Fibroblast of lung (primary cell): ENCODE results near the gene KRT4.

ENCODE experiments used
- EZH2 ChIP-seq: IDR thresholded peaks from 2 replicates; pipeline ENCODE4 v1.5.1; 2012; ENCODE audit warnings: low read length, control low read depth, mild to moderate bottlenecking; ENCODE audit errors: missing control alignments
- TF ChIP-seq, protein P1 (sequence below), 2 donors: IDR thresholded peaks in 1 of 2; conservative IDR thresholded peaks in 1 of 2; 1 replicate in 1 of 2; 2 replicates in 1 of 2; pipeline ENCODE4 v1.5.1; 2011 to 2012; ENCODE audit warnings: low read length in 2 of 2, control low read depth in 1 of 2, inconsistent platforms in 1 of 2, low read depth in 1 of 2, mild to moderate bottlenecking in 1 of 2

DNA sequence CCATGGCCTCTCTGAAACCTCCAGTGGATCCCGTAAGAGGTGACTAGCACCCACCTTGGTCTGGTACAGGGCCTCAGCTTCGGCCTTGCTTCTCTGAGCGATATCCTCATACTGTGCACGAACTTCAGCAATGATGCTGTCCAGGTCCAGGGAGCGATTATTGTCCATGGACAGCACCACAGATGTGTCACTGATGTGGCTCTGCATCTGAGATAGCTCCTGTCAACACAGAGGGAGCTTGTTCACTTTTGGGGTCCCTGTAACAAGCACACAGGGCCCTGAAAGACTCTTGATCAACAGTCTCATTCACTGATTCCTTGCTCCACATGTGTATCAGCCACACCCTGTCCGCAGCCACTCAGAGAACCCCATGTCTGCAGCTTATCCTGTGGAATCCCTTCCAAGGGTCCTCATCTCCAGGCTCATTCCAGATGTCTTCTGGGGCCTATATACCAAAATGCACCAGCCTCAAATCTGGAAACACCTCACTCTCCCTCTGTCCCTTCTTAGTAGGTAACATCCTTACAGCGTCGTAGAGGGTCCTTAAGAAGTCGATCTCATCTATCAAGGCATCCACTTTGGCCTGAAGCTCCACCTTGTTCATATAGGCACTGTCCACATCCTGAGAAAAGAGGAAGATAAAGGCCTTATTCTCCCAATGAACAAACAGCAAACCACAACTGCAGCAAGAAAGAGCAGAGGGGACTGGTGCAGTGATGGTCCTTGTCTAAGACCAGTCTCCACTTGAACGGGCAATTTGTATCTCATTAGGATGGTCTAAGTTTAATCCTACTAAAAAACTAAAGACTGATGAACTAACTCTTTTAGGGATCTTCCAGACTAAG, 21.5 kb downstream of the KRT4 start:
- TF ChIP-seq, protein P1, sequence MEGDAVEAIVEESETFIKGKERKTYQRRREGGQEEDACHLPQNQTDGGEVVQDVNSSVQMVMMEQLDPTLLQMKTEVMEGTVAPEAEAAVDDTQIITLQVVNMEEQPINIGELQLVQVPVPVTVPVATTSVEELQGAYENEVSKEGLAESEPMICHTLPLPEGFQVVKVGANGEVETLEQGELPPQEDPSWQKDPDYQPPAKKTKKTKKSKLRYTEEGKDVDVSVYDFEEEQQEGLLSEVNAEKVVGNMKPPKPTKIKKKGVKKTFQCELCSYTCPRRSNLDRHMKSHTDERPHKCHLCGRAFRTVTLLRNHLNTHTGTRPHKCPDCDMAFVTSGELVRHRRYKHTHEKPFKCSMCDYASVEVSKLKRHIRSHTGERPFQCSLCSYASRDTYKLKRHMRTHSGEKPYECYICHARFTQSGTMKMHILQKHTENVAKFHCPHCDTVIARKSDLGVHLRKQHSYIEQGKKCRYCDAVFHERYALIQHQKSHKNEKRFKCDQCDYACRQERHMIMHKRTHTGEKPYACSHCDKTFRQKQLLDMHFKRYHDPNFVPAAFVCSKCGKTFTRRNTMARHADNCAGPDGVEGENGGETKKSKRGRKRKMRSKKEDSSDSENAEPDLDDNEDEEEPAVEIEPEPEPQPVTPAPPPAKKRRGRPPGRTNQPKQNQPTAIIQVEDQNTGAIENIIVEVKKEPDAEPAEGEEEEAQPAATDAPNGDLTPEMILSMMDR (conservative IDR thresholded peaks at IDR 0.05 in 1 of 2, IDR thresholded peaks at IDR 0.05 in 1 of 2; ENCODE audit: low read depth in 1 of 2, low read length in 2 of 2), result no peak
- no peak for TF ChIP-seq EZH2
